ENCODE measurements around the gene DTWD1.

DNA sequence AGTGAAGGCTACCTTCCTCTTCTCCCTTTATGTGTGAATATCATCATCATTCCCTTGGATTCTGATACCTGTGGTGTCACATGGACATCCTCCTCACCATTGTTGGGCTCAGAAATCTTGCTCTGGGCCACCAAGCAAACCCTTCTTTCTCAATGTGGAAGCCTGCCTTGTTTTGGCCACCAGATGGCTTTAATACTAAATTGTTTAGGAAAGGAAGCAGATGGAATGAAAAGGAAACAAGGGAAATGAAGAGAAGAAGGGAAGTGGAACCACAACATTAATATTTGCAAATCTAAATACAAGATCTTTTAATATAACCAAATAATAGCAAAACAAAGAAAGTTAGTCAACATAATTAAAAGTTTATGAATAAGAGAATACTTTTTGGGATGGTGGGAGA is 14.3 kb upstream of the DTWD1 start:
- TF ChIP-seq CTCF (IDR thresholded peaks at IDR 0.05) (no peak), POLR2A (IDR thresholded peaks at IDR 0.05) (no peak)

All from Peyer's patch (tissue), 4 donors.